A673 (cell line): Measurements from ENCODE around the gene TIMP4.

Experiments used
- CTCF ChIP-seq: fragments of 300-800, 200-600 bp; sonication (generic); conservative IDR thresholded peaks from 2 replicates; pipeline ENCODE4 v1.5.1; 2017; ENCODE audit warnings: low read depth, mild to moderate bottlenecking, antibody characterized with exemption, low read length, moderate library complexity, mixed read lengths
- EZH2 ChIP-seq: fragments of 200-600 bp; sonication (generic); IDR thresholded peaks from 2 replicates; pipeline ENCODE4 v1.6.1; 2017; ENCODE audit warnings: borderline replicate concordance, low read depth, mild to moderate bottlenecking, mixed read lengths, antibody characterized with exemption, low read length; ENCODE audit not compliant: poor library complexity, severe bottlenecking

- TF ChIP-seq EZH2, result no peak
- TF ChIP-seq CTCF, result peak; percentile 62
Observed at GRCh38 chr3:12139111-12139511, 19.6 kb downstream of the TIMP4 start.
